Inferior parietal cortex (tissue), 1 donor: ENCODE data around the gene PAQR4.

Experiments used
- DNase-seq: peaks from one replicate; pipeline ENCODE4 v3.0.0-alpha.2; 2016; ENCODE audit errors: extremely low spot score

Gene PAQR4

GRCh38 chr16:2964475-2965336 is 4.4 kb upstream of the PAQR4 start:
- DNase-seq: no peak

- DNase-seq: no peak
Measured at GRCh38 chr16:2966043-2966807, 2.9 kb upstream of the PAQR4 start.

GRCh38 chr16:2966808-2967191 is 2.3 kb upstream of the PAQR4 start:
- DNase-seq: no peak

- DNase-seq: no peak
Measured at GRCh38 chr16:2967211-2967631, 1.9 kb upstream of the PAQR4 start.

GRCh38 chr16:2967721-2968161 is 1.4 kb upstream of the PAQR4 start:
- DNase-seq: no peak

GRCh38 chr16:2968368-2968737 is 795 bp upstream of the PAQR4 start:
- DNase-seq: no peak

- peak; percentile 50 for DNase-seq
Measured at GRCh38 chr16:2969545-2970521, 685 bp downstream of the PAQR4 start.

- no peak for DNase-seq
Measured at GRCh38 chr16:2970563-2970962, 1.4 kb downstream of the PAQR4 start.

GRCh38 chr16:2971134-2971984 is 2.2 kb downstream of the PAQR4 start:
- no peak for DNase-seq

GRCh38 chr16:2971985-2972784 is 3.0 kb downstream of the PAQR4 start:
- no peak for DNase-seq

- no peak for DNase-seq
Measured at GRCh38 chr16:2973093-2973492, 3.9 kb downstream of the PAQR4 start.

GRCh38 chr16:2973605-2974318 is 4.6 kb downstream of the PAQR4 start:
- DNase-seq: no peak

GRCh38 chr16:2974319-2975056 is 5.3 kb downstream of the PAQR4 start:
- DNase-seq: no peak

- no peak for DNase-seq
Measured at GRCh38 chr16:2975161-2975795, 6.1 kb downstream of the PAQR4 start.

- no peak for DNase-seq
Measured at GRCh38 chr16:2976201-2976600, 7.1 kb downstream of the PAQR4 start.

- no peak for DNase-seq
Measured at GRCh38 chr16:2976673-2977072, 7.5 kb downstream of the PAQR4 start.

GRCh38 chr16:2977440-2977839 is 8.3 kb downstream of the PAQR4 start:
- DNase-seq: no peak

GRCh38 chr16:2979669-2980226 is 10.6 kb downstream of the PAQR4 start:
- DNase-seq: no peak
